Stimulated activated CD4-positive, alpha-beta T cell treated with anti-CD3 and anti-CD28 coated beads, Interleukin-2, amount 100 ng/mL, for 48 hours (primary cell): Measurements from ENCODE around the gene MUSK.
"Not testable (repeated sequence)": the region's sequence is repeated elsewhere in the genome, so short reads cannot be mapped to it uniquely, and the experiment has no call there.

Experiments used
- DNase-seq, 2 donors: peaks; one replicate each; pipeline ENCODE4 v3.0.0-alpha.2; 2020

MUSK gene

GRCh38 chr9:110815361-110815760 is 146.8 kb downstream of the MUSK start:
- no peak for DNase-seq

- no peak for DNase-seq
Observed at GRCh38 chr9:110820381-110820780, 151.8 kb downstream of the MUSK start.

- no peak for DNase-seq
Observed at GRCh38 chr9:110821064-110821463, 152.5 kb downstream of the MUSK start.

DNA sequence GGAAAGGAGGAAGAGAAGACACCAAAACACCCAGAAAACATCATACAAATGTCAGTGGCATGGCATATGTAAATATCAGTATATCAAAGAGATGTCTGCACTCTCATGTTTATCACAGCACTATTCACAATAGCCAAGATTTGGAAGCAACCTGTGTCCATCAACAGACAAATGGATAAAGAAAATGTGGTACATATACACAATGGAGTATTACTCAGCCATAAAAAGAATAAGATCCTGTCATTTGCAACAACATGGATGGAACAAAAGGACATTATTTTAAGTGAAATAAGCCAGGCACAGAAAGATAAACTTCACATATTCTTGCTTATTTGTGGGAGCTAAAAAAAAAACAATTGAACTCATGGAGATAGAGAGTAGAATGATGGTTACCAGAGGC is 156.5 kb downstream of the MUSK start:
- not testable (repeated sequence) for DNase-seq

DNA sequence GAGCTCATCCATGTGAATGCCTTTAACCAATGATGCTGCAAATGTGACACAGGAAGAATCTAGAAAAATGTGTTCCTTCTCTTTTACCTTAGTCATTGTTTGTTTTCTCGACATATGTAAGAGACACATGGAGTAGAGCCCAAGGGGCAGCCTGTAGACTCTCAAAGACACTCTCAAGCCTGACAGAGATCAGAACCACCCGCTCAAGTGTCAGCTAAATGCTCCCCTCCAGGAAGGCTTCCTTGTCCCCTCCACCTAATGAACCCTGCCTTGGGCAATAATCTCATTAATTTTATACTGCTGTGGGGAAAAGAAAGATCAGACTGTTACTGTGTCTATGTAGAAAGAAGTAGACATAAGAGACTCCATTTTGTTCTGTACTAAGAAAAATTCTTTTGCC is 157.4 kb downstream of the MUSK start:
- no peak for DNase-seq

DNA sequence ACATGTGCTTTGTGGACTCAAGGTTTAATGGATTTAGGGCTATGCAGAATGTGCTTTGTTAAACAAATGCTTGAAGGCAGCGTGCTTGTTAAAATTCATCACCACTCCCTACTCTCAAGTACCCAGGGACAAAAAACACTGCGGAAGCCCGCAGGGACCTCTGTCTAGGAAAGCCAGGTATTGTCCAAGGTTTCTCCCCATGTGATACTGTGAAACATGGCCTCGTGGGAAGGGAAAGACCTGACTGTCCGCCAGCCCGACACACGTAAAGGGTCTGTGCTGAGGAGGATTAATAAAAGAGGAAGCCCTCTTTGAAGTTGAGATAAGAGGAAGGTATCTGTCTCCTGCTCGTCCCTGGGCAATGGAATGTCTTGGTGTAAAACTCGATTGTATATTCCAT is 157.8 kb downstream of the MUSK start:
- not testable (repeated sequence) for DNase-seq

DNA sequence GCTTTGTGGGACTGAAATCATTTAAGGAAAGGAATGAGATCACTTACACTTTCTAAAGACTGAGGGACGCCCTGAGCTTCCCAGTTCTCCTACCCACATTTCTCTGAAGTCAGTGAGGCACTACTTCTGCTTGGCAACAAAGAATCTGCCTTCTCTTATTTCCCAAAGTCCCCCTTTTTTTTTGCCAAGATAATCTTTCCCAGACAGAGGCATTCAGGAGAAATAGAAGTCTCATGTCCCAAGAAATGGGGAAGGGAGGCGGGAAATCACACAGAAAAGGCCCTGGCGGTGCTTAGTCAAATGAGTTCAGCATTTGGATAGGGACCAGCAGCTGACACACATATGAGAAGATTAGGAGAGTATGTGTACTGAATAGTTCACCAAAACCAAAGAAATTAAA is 159.7 kb downstream of the MUSK start:
- no peak for DNase-seq

DNA sequence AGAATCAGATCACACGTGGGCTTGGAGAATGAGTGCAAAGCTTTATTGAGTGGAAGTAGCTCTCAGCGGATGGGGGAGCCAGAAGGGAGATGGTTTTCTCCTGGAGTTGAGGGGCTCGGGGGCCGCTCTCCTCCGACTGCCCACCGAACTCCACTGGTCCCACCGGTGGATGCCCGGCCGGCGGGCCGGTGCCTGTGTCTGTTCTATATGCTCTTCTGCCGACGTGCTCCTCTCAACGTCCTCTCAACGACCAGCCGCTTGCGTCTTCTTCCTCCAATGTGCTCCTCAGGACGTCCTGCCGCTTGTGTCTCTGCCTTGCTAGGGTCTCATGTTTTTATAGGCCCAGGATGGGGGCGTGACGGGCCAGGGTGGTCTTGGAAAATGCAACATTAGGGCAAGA is 161.9 kb downstream of the MUSK start:
- DNase-seq = no peak

- no peak for DNase-seq
Observed at GRCh38 chr9:110832926-110833325, 164.3 kb downstream of the MUSK start.

DNA sequence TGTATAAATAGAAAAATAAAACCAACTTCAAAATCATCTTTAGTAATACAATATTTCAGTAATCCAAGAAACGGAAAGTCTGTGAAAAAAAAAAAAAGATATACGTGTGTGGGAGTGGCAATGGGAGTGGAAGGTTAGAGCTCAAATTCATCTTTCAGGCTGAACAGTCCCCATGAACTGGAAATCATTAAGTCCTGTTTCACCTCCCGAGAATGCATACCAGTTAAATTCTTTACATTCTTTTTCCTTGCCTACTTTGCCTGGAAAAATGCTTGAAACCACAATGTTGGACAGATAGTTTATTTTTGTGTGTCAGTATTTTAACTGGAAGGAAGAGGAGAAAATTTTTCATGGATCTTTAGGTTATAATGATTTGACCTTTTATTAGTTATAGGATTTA is 166.8 kb downstream of the MUSK start:
- no peak for DNase-seq

- DNase-seq = no peak
Observed at GRCh38 chr9:110835859-110836271, 167.3 kb downstream of the MUSK start.

DNA sequence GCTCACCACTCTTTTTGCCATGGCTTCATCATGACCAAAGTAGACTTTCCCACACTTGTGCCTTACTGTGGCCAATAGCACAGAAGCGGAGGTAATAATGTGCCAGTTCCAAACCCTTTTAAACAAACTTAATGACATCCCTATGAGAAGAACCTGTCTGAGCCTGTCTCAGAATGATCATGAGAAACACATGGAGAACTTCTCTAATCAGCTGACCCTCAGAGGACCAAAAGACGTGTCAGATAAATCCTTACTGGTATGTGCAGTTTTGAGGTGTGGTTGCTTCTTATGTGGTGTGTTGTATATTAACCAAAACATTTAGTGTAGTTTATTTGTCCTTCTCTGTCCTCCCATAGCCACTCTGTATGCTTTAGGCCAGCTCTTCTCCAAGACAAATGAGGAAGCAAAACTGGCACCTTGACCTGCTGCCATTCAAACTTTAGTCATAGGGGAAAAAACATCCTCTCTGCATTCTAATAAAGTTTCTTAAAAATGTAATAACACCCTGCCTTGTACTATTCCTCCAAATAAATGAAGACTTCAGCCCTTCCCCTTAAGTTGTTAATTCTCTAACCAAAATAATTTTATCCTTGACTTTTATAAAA is 168.9 kb downstream of the MUSK start:
- DNase-seq = no peak

DNA sequence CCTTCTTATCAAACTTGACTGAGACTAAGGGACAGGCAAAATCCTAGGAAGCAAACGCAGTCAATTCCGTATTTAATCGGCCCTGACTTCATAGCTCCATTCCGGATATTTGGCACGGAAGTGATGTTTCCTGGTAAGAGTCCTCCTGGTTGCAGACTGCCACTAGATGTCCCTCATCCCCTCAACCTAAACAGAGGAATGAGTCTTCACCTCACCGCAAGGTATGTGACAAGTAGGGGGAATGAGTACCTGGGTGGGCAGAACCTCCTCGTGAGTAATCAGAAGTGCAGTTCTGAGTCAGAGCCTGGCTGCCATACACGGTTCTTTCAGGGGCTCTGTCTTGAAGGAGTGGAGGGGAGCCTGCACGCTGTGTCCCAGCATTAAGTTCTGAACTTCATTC is 173.6 kb downstream of the MUSK start:
- no peak for DNase-seq

GRCh38 chr9:110842986-110843385 is 174.4 kb downstream of the MUSK start:
- no peak for DNase-seq

GRCh38 chr9:110844121-110844520 is 175.5 kb downstream of the MUSK start:
- no peak for DNase-seq

GRCh38 chr9:110846215-110846614 is 177.6 kb downstream of the MUSK start:
- no peak for DNase-seq

- no peak for DNase-seq
Observed at GRCh38 chr9:110847671-110848070, 179.1 kb downstream of the MUSK start.

- no peak for DNase-seq
Observed at GRCh38 chr9:110850401-110851135, 182.0 kb downstream of the MUSK start.
